HEK293T (cell line): ENCODE measurements around the gene IGSF22.

ENCODE experiments used
- CTCF ChIA-PET: fragments of 350-600 bp; formaldehyde crosslinking; extraction: SDS; loops from one replicate; lab custom pipeline; 2021; ENCODE audit warnings: antibody characterized with exemption, inconsistent platforms; lab: Yijun Ruan, JAX
- POLR2A ChIA-PET: fragments of 350-600 bp; formaldehyde crosslinking; extraction: SDS; loops from one replicate; lab custom pipeline; 2020; ENCODE audit warnings: antibody characterized with exemption, inconsistent platforms; lab: Yijun Ruan, JAX
- DNase-seq: peaks from one replicate; pipeline ENCODE4 v3.0.0; 2012; ENCODE audit warnings: mixed read lengths; ENCODE audit errors: extremely low spot score
- ARNT ChIP-seq: fragments of 450-650 bp; IDR thresholded peaks from 2 replicates; pipeline ENCODE4 v1.6.1; 2017; ENCODE audit warnings: mild to moderate bottlenecking
- BHLHE40 ChIP-seq: fragments of 450-650 bp; IDR thresholded peaks from 2 replicates; pipeline ENCODE4 v1.6.1; 2016; ENCODE audit warnings: mild to moderate bottlenecking, moderate library complexity, borderline replicate concordance
- CTBP1 ChIP-seq: fragments of 450-650 bp; IDR thresholded peaks from 2 replicates; pipeline ENCODE4 v1.6.1; 2016; ENCODE audit warnings: borderline replicate concordance
- ELF4 ChIP-seq: fragments of 450-650 bp; IDR thresholded peaks from 2 replicates; pipeline ENCODE4 v1.6.1; 2017; ENCODE audit warnings: antibody characterized with exemption
- FOXA1 ChIP-seq: fragments of 450-650 bp; IDR thresholded peaks from 2 replicates; pipeline ENCODE4 v1.6.1; 2016; ENCODE audit warnings: mild to moderate bottlenecking
- FOXK2 ChIP-seq: fragments of 450-650 bp; IDR thresholded peaks from 2 replicates; pipeline ENCODE4 v1.6.1; 2016; ENCODE audit warnings: mild to moderate bottlenecking
- FOXM1 ChIP-seq: fragments of 450-650 bp; IDR thresholded peaks from 2 replicates; pipeline ENCODE4 v1.6.1; 2017; ENCODE audit warnings: mild to moderate bottlenecking, borderline replicate concordance
- HDGF ChIP-seq: fragments of 450-650 bp; IDR thresholded peaks from 2 replicates; pipeline ENCODE4 v1.6.1; 2017; ENCODE audit warnings: antibody characterized with exemption, borderline replicate concordance
- L3MBTL2 ChIP-seq: fragments of 450-650 bp; conservative IDR thresholded peaks from 2 replicates; pipeline ENCODE4 v1.6.1; 2016; ENCODE audit warnings: mild to moderate bottlenecking
- LEF1 ChIP-seq: fragments of 450-650 bp; IDR thresholded peaks from 2 replicates; pipeline ENCODE4 v1.6.1; 2017; ENCODE audit warnings: mild to moderate bottlenecking, borderline replicate concordance
- NFRKB ChIP-seq: fragments of 450-650 bp; IDR thresholded peaks from 2 replicates; pipeline ENCODE4 v1.6.1; 2016; ENCODE audit warnings: mild to moderate bottlenecking, moderate library complexity
- SP1 ChIP-seq: fragments of 450-650 bp; IDR thresholded peaks from 2 replicates; pipeline ENCODE4 v1.6.1; 2017
- SUZ12 ChIP-seq: fragments of 450-650 bp; IDR thresholded peaks from 2 replicates; pipeline ENCODE4 v1.6.1; 2016; ENCODE audit warnings: mild to moderate bottlenecking
- TARDBP ChIP-seq: fragments of 450-650 bp; IDR thresholded peaks from 2 replicates; pipeline ENCODE4 v1.6.1; 2016
- ZNF384 ChIP-seq: fragments of 450-650 bp; IDR thresholded peaks from 2 replicates; pipeline ENCODE4 v1.6.1; 2016
- TF ChIP-seq, protein P1 (sequence below): fragments of 450-650 bp; IDR thresholded peaks from 2 replicates; pipeline ENCODE4 v1.6.1; 2016

IGSF22 gene

DNA sequence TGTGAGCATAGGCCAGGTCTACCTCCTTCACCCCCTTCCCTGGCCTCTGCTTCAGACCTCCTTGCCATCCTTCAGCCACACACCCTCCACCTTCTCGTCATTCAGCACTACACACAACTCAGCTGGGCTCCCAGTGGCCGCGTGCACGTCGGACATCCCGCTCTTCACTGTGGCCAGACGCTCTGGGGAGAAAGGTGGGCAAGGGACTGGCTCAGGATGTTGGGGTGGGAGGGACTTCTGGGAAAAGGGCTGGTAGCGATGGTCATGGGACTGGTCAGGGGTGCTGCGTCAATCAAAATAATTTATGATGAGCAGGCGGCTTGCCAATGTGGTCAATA lies 11.6 kb downstream of the IGSF22 start:
- TF ChIP-seq FOXK2 (no peak), NFRKB (no peak), BHLHE40 (no peak), TARDBP (no peak)
- TF ChIP-seq, protein P1, sequence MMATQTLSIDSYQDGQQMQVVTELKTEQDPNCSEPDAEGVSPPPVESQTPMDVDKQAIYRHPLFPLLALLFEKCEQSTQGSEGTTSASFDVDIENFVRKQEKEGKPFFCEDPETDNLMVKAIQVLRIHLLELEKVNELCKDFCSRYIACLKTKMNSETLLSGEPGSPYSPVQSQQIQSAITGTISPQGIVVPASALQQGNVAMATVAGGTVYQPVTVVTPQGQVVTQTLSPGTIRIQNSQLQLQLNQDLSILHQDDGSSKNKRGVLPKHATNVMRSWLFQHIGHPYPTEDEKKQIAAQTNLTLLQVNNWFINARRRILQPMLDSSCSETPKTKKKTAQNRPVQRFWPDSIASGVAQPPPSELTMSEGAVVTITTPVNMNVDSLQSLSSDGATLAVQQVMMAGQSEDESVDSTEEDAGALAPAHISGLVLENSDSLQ = 0 out of 2 replicates have a peak, but pooled peaks have one; percentile 9
- CTCF ChIA-PET = no interaction called here
- no peak for DNase-seq
- POLR2A ChIA-PET = no interaction called here

DNA sequence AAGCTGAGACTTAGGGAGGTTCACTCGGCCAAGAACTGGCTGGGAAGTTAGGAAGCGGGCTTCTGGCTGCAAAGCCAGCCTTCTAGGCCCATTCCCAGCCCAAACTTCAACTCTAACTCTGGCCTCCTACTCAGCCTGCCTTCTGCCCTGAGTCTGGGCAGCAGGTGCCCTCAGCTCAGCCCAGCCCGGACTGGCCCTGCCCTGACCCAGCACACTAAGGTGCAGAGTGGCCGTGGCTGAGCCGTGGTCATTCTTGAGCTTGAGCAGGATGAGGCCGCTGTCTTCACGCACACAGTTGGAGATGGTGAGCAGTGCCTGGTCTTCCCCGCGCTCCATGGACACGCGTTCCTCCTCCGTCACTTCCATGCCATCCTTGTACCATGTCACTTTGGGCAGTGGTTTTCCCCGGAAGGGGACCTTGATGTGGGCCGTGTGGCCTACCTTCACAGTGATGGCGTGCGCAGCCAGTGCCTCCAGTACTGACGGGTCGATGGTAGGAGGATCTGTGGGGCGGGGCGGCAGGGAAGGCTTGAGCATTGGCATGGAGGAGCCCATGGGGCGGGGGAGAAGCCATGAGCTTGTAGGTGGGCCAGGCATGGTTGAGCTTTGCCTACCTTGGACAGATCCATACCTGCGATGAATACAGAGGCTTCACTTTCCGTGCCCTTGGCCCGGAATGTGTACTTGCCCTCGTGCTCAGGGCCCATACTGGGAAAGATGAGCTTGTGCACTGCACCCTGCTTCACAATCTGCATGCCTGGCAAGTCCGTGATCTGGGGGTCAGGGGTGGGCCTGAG lies 12.1 kb downstream of the IGSF22 start:
- TF ChIP-seq, protein P1 = no peak
- TF ChIP-seq TARDBP = no peak
- no peak for TF ChIP-seq LEF1
- no peak for DNase-seq
- ChIA-PET POLR2A (no interaction called here), CTCF (no interaction called here)

DNA sequence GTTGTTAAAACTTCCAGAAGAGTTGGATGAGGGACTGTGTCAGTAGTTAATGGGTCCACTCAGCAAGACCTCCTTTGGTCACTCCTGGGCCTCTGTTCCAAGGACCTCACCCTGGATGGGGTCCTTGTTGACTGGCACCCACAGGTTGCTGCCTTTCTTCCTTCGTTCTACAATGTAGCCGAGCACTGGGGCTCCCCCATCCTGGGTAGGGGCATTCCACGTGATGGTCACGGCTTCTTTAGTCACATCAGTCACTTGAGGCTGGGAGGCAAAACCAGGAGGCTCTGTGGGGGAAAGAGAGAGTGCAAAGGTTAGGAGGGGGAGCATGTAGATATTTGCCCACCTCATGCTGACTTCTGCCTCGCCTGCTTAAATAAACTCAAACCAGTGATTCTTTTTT lies 15.4 kb downstream of the IGSF22 start:
- TF ChIP-seq TARDBP (no peak), BHLHE40 (no peak), SUZ12 (no peak), ZNF384 (no peak)
- ChIA-PET POLR2A (no interaction called here), CTCF (no interaction called here)
- DNase-seq = no peak

DNA sequence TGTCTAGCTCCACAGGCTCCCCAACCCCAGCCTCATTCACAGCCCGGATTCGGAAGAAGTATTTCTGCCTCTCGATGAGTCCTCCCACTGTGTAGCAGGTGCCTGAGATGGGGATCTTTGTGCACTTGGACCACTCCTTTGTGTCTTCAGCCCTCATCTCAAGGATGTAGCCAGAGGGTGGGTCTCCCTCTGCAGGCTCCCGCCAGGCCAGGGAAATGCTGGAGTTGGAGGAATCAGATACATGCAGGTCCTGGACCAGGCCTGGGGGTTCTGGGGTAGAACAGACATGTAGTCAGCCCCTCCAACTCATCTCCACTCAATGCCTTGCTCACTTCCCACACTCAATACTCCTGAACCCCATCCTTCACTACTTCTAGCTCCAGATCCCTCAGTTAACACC lies 16.6 kb downstream of the IGSF22 start:
- no peak for DNase-seq
- TF ChIP-seq BHLHE40 = no peak
- no peak for TF ChIP-seq SP1
- no peak for TF ChIP-seq HDGF
- no peak for TF ChIP-seq ARNT
- no peak for TF ChIP-seq ELF4
- TF ChIP-seq ZNF384 = no peak
- no peak for TF ChIP-seq FOXM1
- TF ChIP-seq, protein P1 = no peak
- TF ChIP-seq L3MBTL2 = no peak
- no peak for TF ChIP-seq CTBP1
- no peak for TF ChIP-seq FOXA1
- TF ChIP-seq FOXK2 = no peak
- no peak for TF ChIP-seq NFRKB
- no peak for TF ChIP-seq SUZ12
- TF ChIP-seq TARDBP = no peak
- TF ChIP-seq LEF1 = no peak
- ChIA-PET POLR2A (no interaction called here), CTCF (no interaction called here)

DNA sequence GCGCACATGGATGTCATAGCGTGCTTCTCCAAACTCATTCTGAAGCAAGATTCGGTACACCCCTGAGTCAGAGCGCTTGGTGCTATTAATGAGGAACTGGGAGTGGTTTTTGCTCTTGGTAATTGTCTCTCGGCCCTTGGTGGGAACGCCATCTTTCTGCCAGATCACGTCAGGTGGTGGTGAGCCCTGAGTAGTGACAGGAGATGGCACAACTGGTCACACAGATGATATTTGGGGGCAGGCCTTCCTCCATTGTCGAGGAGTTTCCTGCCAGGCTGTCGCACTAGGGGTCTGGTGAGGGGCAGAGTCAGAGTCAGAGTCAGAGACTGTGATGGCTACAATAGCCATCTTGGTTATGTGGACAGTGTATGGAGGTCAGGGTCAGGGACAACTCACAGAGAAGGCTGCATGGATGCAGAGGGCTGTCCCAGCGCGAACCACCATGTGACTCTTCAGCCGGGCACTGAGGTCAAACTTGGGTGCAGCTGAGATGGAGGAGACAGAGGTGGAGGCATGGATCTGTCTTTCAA lies 18.1 kb downstream of the IGSF22 start:
- CTCF ChIA-PET = no interaction called here
- POLR2A ChIA-PET = no interaction called here
- TF ChIP-seq ARNT = no peak
- TF ChIP-seq HDGF = no peak
- TF ChIP-seq SP1 = no peak
- no peak for TF ChIP-seq FOXK2
- TF ChIP-seq TARDBP = no peak
- no peak for TF ChIP-seq FOXM1
- no peak for TF ChIP-seq FOXA1
- no peak for TF ChIP-seq L3MBTL2
- no peak for TF ChIP-seq ZNF384
- TF ChIP-seq, protein P1 = no peak
- TF ChIP-seq ELF4 = no peak
- TF ChIP-seq NFRKB = no peak
- no peak for TF ChIP-seq SUZ12
- no peak for TF ChIP-seq BHLHE40
- no peak for DNase-seq

DNA sequence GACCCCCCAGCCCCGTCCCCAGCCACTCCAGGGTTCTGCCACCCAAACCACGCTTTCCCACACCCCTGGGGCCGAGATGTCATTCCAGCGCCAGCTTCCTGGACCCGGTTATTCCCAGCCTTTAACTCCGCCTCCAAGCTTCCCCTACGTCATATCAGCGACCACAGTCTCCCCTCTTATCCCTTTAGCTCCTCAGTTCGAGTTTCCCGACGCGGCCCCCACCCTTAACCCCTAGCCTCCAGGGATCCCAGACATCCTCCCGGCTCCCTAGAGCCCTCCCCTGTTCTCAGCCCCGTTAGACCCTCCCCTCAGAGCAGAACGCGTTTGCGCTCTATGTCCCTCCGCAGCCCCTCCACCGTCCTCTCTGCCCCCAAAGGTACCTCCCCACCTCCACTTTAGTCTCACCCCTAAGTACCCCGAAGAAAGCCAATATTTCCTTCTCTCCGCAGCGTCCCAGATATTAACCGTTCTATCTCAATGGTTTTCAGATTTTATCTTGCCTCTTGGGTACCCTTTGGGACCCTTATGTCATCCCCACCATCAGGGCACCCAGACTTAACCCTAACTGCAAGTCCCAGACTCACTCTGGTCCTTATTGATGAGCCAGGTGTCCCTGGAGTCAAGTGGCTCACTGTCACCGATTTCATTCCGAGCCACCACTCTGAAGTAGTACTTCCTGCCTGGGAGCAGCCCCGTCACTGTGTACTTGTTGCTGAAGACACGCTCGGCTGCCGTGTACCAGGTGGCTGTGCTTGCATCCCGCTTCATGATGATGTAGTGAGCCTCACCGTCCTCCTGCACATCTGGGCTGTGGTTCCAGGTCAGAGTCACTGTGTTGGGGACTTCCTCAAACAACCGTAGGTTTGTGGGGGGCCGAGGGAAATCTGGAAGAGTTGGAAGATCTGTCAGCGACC lies 19.4 kb downstream of the IGSF22 start:
- no peak for DNase-seq
- POLR2A ChIA-PET = no interaction called here
- CTCF ChIA-PET = no interaction called here
- TF ChIP-seq FOXA1 = no peak
- TF ChIP-seq FOXM1 = no peak
- TF ChIP-seq, protein P1 = no peak
- TF ChIP-seq HDGF = no peak
- no peak for TF ChIP-seq BHLHE40
- no peak for TF ChIP-seq L3MBTL2
- no peak for TF ChIP-seq SP1
- no peak for TF ChIP-seq ELF4
- no peak for TF ChIP-seq ZNF384
- no peak for TF ChIP-seq NFRKB
